Measurements from ENCODE around the gene SLC25A25.

The SLC25A25 gene

DNA sequence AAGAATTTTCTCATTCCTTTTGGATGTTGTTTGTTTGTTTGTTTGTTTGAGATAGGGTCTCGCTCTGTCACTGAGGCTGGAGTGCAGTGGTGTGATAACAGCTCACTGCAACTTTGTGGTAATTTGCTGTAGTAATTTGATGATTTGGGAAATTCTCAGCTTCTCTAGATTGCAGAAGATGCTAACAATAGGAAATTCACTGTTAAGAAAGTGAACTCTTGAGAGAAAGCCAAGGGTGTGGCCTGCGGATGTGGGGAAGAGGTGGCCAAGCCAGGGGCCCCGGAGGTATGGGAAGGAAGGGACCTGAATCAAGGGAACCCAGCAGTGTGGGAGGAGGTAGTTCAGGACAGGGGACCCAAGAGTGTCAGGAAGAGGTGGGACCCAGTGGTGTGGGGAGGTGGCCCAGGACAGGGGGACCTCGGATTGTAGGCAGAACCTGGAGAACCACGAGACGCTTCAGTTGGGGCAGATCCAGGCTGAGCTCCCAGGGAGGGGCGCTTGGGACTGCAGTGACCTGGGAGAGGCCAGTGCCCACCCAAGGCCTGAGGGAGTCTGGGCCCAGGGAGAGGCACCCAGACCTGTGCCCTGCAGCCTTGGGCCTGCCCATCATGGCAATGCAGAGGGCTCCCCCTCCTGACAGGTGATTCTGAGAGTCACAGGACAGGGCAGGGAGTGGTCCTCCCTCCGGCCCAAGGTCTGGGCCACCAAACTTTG is 75.7 kb downstream of the SLC25A25 start:
- no peak for DNase-seq (ENCODE audit: insufficient read length, low spot score)
- no peak for FAIRE-seq
- TF ChIP-seq, protein P1, sequence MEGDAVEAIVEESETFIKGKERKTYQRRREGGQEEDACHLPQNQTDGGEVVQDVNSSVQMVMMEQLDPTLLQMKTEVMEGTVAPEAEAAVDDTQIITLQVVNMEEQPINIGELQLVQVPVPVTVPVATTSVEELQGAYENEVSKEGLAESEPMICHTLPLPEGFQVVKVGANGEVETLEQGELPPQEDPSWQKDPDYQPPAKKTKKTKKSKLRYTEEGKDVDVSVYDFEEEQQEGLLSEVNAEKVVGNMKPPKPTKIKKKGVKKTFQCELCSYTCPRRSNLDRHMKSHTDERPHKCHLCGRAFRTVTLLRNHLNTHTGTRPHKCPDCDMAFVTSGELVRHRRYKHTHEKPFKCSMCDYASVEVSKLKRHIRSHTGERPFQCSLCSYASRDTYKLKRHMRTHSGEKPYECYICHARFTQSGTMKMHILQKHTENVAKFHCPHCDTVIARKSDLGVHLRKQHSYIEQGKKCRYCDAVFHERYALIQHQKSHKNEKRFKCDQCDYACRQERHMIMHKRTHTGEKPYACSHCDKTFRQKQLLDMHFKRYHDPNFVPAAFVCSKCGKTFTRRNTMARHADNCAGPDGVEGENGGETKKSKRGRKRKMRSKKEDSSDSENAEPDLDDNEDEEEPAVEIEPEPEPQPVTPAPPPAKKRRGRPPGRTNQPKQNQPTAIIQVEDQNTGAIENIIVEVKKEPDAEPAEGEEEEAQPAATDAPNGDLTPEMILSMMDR (IDR thresholded peaks at IDR 0.05; ENCODE audit: insufficient read depth, missing control alignments), result no peak

DNA sequence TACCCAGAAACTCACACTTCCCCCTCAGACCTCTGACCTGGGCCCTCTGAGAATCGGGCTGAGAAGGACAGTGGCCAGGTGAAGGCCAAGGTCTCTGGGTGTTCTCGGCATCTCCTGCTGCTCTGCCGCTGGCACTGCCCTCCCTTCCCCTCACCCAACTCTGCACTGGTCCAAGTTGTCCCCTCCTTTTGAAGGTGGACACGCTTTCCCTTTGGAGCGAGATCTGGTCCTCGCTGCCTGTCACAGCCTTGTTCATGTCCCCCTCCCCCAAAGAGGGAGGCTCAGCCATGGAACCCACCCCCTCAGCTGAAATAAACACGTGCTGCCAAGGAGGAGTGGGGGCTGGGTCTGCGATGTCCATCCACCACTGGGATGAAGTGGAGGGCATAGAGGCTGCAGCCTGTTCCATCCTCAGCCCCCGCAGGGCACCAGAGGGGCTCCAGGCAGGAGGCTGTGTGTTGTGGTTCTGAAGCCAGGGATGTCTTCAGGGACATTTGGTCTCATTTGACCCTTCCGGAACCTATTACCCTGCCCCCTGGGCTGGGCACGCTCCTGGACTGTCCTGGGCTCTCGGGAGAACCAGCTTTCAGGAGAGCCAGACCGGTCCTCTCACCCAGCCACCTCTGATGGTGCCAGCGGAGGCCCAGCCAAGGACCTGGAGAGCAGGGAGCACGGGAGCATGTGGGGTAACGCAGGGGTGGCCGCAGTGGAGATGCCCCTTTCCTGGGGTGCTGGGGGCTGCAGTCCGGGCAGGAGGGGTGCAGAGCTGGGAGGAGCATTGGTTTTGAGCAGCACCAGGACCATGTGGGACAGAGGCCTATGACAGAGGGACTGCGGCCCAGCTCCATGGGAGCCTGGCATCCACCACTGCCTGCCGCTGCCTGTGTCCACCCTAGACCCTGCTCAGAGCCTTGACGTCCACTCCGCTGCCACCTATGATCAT is 76.5 kb downstream of the SLC25A25 start:
- FAIRE-seq (no peak), DNase-seq (ENCODE audit: insufficient read length, low spot score) (no peak)
- TF ChIP-seq, protein P1 (IDR thresholded peaks at IDR 0.05; ENCODE audit: insufficient read depth, missing control alignments), result no peak

DNA sequence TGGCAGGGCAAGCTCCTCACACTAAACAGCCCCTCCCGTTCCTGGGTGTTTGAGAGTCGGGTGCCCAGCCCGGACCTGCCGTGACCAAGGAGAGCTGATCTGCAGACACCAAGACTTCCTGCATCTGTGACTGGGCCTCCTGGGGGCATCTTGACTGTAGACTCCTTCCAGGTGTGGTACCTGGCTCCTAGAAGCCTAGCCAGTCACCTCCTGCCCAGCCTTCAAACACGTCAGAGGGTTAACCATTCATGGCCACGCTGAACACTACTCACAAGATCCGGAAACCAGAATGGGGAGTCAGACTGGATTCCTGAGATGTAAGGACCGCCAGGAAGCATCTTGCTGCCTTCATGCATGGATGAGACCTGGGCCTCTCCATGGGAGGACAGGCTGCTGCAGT is 77.5 kb downstream of the SLC25A25 start:
- DNase-seq (ENCODE audit: insufficient read length, low spot score) (no peak), FAIRE-seq (no peak)
- TF ChIP-seq, protein P1 (IDR thresholded peaks at IDR 0.05; ENCODE audit: insufficient read depth, missing control alignments), result no peak

DNA sequence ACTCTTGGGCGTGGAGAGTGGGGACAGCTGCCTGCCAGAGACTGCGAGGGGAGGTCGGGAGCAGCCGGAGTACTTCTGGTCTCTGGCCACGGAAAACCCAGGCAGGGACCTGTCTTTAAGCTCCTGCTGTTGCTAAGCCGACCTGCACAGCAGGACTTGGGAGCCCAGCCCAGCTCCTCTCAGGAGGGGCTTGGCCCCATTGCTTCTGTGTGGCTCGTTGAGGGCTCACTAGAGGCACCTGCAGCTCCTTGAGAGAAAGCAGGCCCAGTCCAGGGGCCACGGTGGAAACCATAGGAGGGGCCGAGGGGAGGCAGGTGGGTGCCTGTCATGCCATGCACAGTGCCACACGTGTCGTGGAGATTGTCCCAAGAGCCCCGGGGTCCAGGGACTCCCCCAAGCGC is 77.9 kb downstream of the SLC25A25 start:
- TF ChIP-seq, protein P1 (IDR thresholded peaks at IDR 0.05; ENCODE audit: insufficient read depth, missing control alignments), result no peak
- no peak for DNase-seq (ENCODE audit: insufficient read length, low spot score)
- FAIRE-seq, result no peak

DNA sequence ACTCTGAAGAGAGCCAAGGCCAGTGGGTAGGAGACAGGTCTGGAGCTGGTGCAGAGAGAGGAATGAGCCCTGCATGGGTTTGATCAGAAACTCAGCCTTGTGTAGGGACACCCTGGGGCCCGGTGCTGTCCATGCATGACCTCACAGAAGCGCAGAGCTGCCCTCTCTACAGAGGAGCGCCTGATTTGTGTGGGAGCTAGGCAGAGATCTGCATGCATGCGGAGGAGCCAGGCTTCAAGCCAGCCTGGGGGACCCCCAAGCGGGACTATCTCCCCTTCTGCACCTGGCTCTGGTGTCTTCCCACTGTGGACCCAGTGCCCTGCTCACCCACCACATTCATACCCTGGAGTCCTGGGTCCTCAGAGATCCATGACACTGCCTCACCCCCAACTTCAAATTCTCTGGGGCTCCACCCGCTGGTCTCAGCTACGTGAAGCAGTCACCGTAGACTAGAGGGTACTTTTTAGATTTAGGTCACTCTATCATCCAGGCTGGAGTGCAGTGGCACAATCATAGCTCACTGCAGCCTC is 78.6 kb downstream of the SLC25A25 start:
- TF ChIP-seq, protein P1 (IDR thresholded peaks at IDR 0.05; ENCODE audit: insufficient read depth, missing control alignments), result no peak
- no peak for FAIRE-seq
- DNase-seq (ENCODE audit: insufficient read length, low spot score), result no peak

DNA sequence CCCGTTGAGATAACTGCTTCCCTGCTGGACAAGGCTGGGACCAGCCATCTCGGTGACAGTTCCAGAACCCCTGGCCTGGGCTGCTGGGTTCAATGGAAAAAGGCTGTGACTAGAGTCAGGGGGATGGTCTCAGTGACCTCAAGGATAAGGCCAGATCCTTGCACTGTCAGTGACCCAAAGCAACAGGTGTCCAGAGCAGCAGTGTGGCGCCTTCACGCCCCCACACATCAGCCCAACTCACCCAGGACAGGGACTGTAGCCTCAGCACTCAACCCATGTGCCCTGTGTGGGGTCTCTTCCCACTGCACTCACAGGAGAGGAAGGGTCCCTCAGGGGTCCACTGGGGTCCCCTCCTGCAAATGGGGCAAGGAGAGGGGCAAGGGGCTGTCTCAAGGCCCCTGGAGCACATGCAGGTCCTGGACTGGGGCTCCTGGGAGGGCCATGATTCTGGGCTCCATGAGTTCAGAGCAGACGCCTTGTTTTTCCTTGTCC is 80.5 kb downstream of the SLC25A25 start:
- TF ChIP-seq, protein P1 (IDR thresholded peaks at IDR 0.05; ENCODE audit: insufficient read depth, missing control alignments), result no peak
- FAIRE-seq (no peak), DNase-seq (ENCODE audit: insufficient read length, low spot score) (no peak)
